GM21367 (cell line): ENCODE results near the gene SERPINA12.
A peak's percentile ranks its signal among the peaks of the same experiment; 100 is the strongest.

ENCODE experiments used
- ATAC-seq: cut with Tn5 transposase; IDR thresholded peaks from one replicate; pipeline ENCODE4 v1.9.1; 2021; ENCODE audit not compliant: unreplicated experiment

SERPINA12 gene

GRCh38 chr14:94509356-94509755 is at the start of gene SERPINA12:
TSS of gene SERPINA12 (minus strand) at chr14:94509469. CDS start at chr14:94498397, 11,072 bp downstream.
- no peak for ATAC-seq

GRCh38 chr14:94558842-94559241 is 49.6 kb upstream of the SERPINA12 start:
- ATAC-seq: no peak

GRCh38 chr14:94557327-94557726 is 48.1 kb upstream of the SERPINA12 start:
- ATAC-seq: no peak

- ATAC-seq: no peak
Observed at GRCh38 chr14:94555991-94556390, 46.7 kb upstream of the SERPINA12 start.

- ATAC-seq: no peak
Observed at GRCh38 chr14:94550041-94550440, 40.8 kb upstream of the SERPINA12 start.

- ATAC-seq: peak; percentile 80
Observed at GRCh38 chr14:94548999-94549985, 40.0 kb upstream of the SERPINA12 start.

- no peak for ATAC-seq
Observed at GRCh38 chr14:94548131-94548998, 39.1 kb upstream of the SERPINA12 start.

GRCh38 chr14:94547726-94548125 is 38.5 kb upstream of the SERPINA12 start:
- no peak for ATAC-seq

GRCh38 chr14:94547151-94547680 is 37.9 kb upstream of the SERPINA12 start:
- no peak for ATAC-seq

GRCh38 chr14:94545131-94545841 is 36.0 kb upstream of the SERPINA12 start:
- no peak for ATAC-seq

GRCh38 chr14:94544726-94545125 is 35.5 kb upstream of the SERPINA12 start:
- ATAC-seq: no peak

- no peak for ATAC-seq
Observed at GRCh38 chr14:94543449-94544124, 34.3 kb upstream of the SERPINA12 start.

GRCh38 chr14:94542811-94543440 is 33.7 kb upstream of the SERPINA12 start:
- no peak for ATAC-seq

GRCh38 chr14:94542111-94542810 is 33.0 kb upstream of the SERPINA12 start:
- ATAC-seq: no peak

GRCh38 chr14:94541234-94541975 is 32.1 kb upstream of the SERPINA12 start:
- ATAC-seq: no peak

- no peak for ATAC-seq
Observed at GRCh38 chr14:94540031-94540794, 30.9 kb upstream of the SERPINA12 start.

GRCh38 chr14:94539181-94539580 is 29.9 kb upstream of the SERPINA12 start:
- no peak for ATAC-seq
